Activated CD4-positive, alpha-beta T cell treated with anti-CD3 and anti-CD28 coated beads, Interleukin-2, amount 50 U/mL, for 16 hours (primary cell): ENCODE data around the gene UBQLN4.

Source experiments
- DNase-seq: peaks from one replicate; pipeline ENCODE4 v3.0.0-alpha.2; 2020

UBQLN4 gene

DNA sequence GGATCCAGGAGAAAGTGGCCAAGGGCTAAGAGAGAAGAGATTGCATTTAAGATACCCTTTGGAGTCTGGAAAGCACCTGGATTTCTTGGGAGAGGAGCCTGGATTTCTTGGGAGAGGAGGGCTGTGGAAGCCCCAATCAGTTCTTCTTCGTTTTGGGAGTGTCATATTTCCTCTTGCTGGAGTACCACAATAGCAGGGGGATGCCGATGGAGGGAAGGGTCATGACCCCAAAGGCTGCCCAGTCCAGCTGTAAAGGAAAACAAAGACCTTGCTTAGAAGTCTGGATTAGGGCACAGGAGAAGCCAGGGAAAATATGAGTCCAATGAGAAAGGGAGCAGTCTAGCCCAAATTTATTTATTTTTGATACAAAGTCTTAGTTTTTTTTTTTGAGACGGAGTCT is 44.2 kb downstream of the UBQLN4 start:
- DNase-seq: no peak

DNA sequence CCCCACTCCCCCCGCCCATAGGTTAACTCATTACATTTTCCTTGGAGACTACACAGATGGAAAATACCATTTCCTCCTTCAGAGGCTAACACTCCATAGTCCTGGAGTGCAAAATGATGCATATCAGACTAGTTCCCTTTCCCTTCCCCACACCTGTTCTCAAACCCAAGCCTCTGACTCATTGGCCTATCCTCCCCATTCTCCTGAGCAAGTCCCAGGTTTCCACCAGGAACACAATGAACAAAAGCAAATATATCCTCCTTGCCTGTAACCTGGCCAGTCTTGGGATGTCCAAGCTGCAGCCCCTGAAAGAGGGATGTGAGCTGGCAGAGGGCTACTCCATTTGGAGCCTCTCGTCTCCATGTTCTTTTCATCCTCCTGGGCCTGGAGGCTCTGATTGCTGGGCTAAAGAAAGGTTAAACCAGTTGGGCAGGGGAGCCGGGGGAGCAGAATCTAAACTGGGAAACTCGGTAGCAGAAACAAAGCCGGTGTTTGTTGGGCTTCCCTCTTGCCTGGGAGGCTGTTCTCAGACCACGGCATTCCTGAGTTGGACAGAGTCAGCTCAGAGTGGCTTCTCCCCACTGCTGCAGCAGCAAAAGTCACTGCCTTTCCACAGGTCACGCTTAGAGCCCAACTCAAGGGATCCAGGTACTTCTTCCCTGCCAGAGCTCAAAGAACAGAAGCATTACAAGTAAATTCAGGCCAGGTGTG is 46.8 kb downstream of the UBQLN4 start:
- no peak for DNase-seq

- peak; percentile 64 for DNase-seq
Observed at GRCh38 chr1:156004843-156005584, 48.6 kb downstream of the UBQLN4 start.

GRCh38 chr1:156003923-156004188 is 49.7 kb downstream of the UBQLN4 start:
- DNase-seq: no peak

- no peak for DNase-seq
Observed at GRCh38 chr1:156002188-156002911, 51.2 kb downstream of the UBQLN4 start.

DNA sequence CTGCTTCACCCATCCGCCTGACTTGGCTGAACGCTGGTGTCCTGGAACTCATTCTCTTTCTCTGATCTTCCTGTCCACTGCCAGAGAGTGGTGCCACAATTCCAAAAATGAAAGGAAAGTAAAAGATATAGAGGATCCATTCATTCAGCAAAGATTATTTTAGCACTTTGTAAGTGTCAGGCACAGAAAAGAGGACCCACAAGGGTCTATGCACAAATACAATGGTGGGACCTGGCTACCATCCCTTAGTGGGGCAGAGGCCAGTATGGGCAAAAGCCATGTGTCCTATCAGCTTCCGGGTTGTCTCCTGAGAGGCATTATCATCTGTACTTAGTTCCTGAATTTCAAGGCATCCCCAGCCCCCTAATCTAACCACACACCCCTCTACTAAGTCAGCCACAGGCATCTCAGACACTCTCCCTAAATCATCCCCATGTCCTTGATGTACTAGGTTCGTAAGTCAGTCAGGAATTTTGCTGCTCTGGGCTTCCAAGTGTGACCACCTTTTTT is 51.9 kb downstream of the UBQLN4 start:
- no peak for DNase-seq

DNA sequence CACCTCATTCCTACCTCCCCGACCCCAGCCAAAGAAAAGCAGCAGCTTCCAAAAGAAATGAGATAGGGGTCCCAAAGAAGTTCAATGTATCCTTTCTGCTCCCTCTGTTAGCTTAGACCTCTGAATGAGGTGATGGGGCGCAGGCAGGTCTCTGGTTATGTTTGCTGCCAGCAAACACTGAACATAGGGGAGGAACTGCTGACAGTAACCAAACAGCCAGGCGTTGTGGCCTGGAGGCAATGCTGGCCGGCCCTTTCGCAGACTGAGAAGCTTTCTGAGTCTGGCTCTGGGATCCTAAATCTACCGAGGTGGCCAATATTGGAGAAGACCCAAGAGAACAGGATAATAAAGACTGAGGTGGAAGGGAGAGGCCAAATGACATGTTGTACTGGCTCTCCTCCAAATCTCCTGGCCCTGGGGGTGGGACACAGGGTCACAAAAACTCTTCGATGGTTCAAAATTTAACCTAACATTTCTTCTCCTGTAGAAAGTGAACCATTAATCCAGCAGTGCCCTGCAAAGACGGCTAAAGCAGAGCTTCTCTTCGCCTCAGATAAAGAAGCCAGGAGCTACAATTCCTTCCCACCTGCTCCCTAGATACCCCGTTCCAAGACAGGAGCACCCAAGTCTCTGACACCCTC is 52.5 kb downstream of the UBQLN4 start:
- no peak for DNase-seq

DNA sequence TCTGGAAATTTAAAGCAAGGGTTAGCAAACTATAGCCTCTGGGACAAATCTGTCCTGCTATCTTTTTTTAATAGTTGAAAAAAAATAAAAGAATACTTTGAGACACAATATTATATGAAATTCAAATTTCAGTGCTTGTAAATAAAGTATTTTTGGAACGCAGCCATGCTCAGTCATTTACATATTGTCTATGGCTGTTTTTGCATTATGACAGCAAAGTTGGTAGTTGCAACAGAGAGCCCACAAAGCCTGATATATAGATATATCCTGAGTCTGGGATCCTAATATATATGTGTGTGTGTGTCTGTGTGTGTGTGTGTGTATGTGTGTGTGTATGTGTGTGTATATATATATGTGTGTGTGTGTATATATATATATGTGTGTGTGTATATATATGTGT is 53.6 kb downstream of the UBQLN4 start:
- DNase-seq: no peak

DNA sequence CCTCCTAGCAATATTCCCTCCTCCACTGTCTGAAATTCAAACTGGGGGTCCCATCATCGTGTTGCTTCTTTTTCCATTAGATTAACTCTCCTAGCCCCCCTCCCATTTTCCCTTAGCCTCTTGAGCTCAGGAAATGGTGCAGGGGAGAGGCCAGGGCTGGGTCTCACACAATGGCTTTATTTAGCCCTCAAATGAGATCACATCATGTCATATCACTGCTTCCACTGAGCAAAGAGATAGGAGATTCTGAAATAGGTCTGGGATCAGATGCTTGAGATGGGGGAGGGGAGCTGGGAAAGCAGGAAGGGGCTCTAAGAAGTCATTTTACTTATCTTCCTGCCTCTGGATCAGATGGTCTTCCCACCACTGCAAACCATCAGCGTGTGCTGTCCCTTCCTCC is 57.4 kb downstream of the UBQLN4 start:
- DNase-seq: no peak

GRCh38 chr1:155993595-155993994 is 60.0 kb downstream of the UBQLN4 start:
- no peak for DNase-seq

DNA sequence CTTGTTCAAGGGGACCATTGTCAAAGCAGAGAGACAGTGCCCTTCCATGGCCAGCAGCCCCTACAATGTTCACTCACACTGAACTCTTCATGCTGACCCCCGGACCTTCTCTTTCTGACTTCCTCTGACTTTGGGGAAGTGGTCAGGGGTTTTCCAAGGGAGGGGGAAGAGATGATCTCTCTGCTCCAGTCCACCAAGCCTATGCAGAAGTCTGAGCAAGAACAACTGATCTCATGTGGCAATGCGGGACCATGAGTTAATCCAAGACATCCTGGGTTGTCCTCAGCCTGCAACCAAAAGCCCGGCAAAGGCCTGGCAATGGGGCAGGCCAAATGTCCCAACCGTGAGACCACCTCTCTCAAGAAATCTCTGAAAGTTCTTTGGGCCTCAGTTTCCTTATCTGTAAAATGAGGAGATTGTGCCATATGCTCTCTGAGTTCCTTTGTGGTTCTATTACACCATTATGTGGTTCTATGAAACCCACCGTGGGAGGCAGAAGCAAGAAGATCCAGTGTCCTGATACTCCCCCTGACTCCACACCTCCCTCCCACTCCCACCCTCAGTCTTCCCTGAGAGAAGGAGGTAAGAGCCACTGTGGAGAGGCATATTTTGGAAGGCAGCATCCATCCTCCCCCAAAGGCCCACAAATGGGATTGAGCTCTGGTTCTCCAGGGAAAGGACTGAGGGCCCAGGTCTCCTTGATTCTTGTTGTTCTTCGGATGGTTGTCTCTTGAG is 63.4 kb downstream of the UBQLN4 start:
- no peak for DNase-seq

GRCh38 chr1:155989242-155990004 is 64.2 kb downstream of the UBQLN4 start:
- DNase-seq: peak; percentile 84
